Tibial nerve (tissue), 3 donors: Measurements from ENCODE around the gene ANAPC16.

Source experiments
- CTCF ChIP-seq, 5 experiments: fragments of 200-600 bp in 3 of 5; fragments of 450-650 bp in 2 of 5; sonication (generic) in 3 of 5; IDR thresholded peaks; one replicate each; pipeline ENCODE4 v1.5.1; 2016 to 2019; ENCODE audit warnings: antibody characterized with exemption in 5 of 5, mild to moderate bottlenecking in 3 of 5, moderate library complexity in 2 of 5
- POLR2A ChIP-seq, 2 donors: fragments of 450-650 bp; IDR thresholded peaks; one replicate each; pipeline ENCODE4 v1.6.1; 2017; ENCODE audit warnings: antibody characterized with exemption in 2 of 2, mild to moderate bottlenecking in 2 of 2, moderate library complexity in 2 of 2

GRCh38 chr10:72220637-72221036 is 4.8 kb downstream of the ANAPC16 start:
- TF ChIP-seq POLR2A (IDR thresholded peaks at IDR 0.05), result no peak
- TF ChIP-seq CTCF (IDR thresholded peaks at IDR 0.05), result no peak
